ENCODE results near the gene CAST. TPM values are rescaled to one million over a fixed set of nuclear protein-coding genes. Genes with fewer than 3 reads are reported as not detected.

CAST gene
- total RNA-seq, 1 experiment from 2014 or later, result 52.3 TPM

- no peaks in the 10 kb centered on the region for H3K4me1 Mint-ChIP-seq
- Histone ChIP-seq H2BK12ac (ENCODE audit: insufficient read length, low read depth, low read length) (no peak overlapping the region), H3K4me1 (ENCODE audit: insufficient read depth, low read length) (no peaks in the 10 kb centered on the region), H3K18ac (ENCODE audit: insufficient read length, low read depth, low read length) (no peak overlapping the region), H4K5ac (ENCODE audit: insufficient read length, low read depth, low read length) (no peak overlapping the region), H2BK120ac (ENCODE audit: low read depth, low read length, poor library complexity, severe bottlenecking) (no peak overlapping the region), H2BK5ac (ENCODE audit: insufficient read length, low read length) (no peak overlapping the region), H2BK15ac (ENCODE audit: low read depth, low read length) (no peak overlapping the region), H3K9me3 (ENCODE audit: control insufficient read depth, low read depth, low read length) (no peaks in the 10 kb centered on the region), H3T11ph (ENCODE audit: low read length) (no peak overlapping the region), H2AFZ (ENCODE audit: low read length) (no peak overlapping the region), H3K56ac (ENCODE audit: insufficient read length, low read depth, low read length) (no peak overlapping the region), H3K23ac (ENCODE audit: insufficient read length, low read depth, low read length) (no peak overlapping the region), H2BK20ac (ENCODE audit: low read depth, low read length, poor library complexity, severe bottlenecking) (no peak overlapping the region), H3K4me2 (ENCODE audit: insufficient read depth, insufficient read length, low read length) (no peak overlapping the region), H3K79me1 (ENCODE audit: insufficient read depth, low read depth, low read length, poor library complexity, severe bottlenecking) (no peaks in the 10 kb centered on the region), H3K14ac (ENCODE audit: insufficient read depth, low read length) (no peak overlapping the region), H3K4ac (ENCODE audit: low read depth, low read length) (no peak overlapping the region), H3K9ac (ENCODE audit: extremely low read depth, insufficient read length, low read length) (no peak overlapping the region), H4K8ac (replicated peaks; ENCODE audit: insufficient read length, low read depth, low read length) (no peak overlapping the region), H3K79me2 (ENCODE audit: insufficient read depth, low read length) (no peaks in the 10 kb centered on the region), H4K20me1 (ENCODE audit: control insufficient read depth, insufficient read depth, insufficient read length) (no peaks in the 10 kb centered on the region), H3K27me3 (ENCODE audit: insufficient read depth, low read length) (no peaks in the 10 kb centered on the region), H2AK5ac (ENCODE audit: insufficient read length, low read length) (no peak overlapping the region), H3K27ac (ENCODE audit: insufficient read length, low read depth, low read length) (no peak overlapping the region), H4K91ac (ENCODE audit: insufficient read length, low read depth, low read length) (no peak overlapping the region), H3K23me2 (ENCODE audit: insufficient read length, low read depth, low read length, poor library complexity, severe bottlenecking) (no peaks in the 10 kb centered on the region)
- no peak for TF ChIP-seq CTCF (conservative IDR thresholded peaks at IDR 0.05)
- H3K9me3 Mint-ChIP-seq, result no peaks in the 10 kb centered on the region
- WGBS (ENCODE audit: extremely low coverage, insufficient read length, low lambda C conversion rate), result no CpG with 5 or more reads among the region's 2 CpGs
- H3K27me3 Mint-ChIP-seq (ENCODE audit: low read depth), result no peaks in the 10 kb centered on the region
- no peak overlapping the region for H3K4me3 Mint-ChIP-seq
- H3K27ac Mint-ChIP-seq, result no peak overlapping the region
- peaks cover 0 to 8% (median 6%) of the 10 kb centered on the region in 3 experiments; a peak in 2 of 7 replicates for H3K36me3 Mint-ChIP-seq (ENCODE audit: insufficient read depth in 1 of 3, low read depth in 3 of 3)
- DNase-seq, result no peak
These were observed 114.4 kb downstream of the CAST start for GRCh38 chr5:96776621-96777020.

Data from H9 (cell line).